ENCODE measurements around the gene ELAVL2.

ELAVL2 gene

DNA sequence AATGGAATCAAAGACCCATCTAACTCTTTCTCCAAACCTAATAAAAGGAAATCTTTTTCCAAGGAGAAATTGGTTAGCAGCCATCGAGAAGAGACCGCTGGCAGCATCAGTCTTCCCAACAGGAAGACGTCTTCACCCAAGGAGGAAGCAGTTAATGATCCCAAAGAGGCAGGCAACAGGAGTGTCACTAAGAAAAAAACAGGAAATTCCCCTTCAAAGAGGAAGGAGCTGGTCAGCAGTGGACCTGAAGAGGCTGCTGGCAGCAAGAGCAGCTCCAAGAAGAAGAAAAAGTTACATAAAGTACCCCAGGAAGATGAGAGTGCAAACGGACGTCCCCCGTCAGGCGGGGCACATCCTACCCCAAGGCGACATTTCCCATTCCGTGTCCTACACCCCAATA, 143.7 kb downstream of the ELAVL2 start:
- Histone ChIP-seq H3K36me3 (ENCODE audit: control insufficient read depth, insufficient read depth, low read length) (peaks cover 2% of the 10 kb centered on the region; the same call in 1 of the 2 replicates), H3K27ac (ENCODE audit: low read depth, low read length) (no peak overlapping the region; the same call in 1 of the 2 replicates)

DNA sequence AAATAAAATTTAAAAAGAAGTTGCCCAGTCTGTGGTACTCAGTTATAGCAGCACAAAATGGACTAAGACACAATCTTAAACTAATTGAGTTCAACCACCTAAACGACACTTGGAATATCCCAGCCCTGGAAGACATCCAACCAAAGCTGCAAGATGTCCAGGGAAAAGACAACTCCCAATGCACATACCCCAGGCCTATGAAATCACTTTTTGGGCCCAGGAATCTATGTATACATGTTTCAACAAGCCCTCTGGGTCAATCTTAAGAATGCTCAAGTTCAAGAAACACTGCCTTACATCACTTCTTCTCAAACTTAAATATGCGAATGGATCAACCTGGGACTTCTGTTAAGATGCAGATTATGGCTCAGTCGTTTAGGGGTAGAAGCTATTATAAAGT, 148.6 kb downstream of the ELAVL2 start:
- peaks cover 2% of the 10 kb centered on the region for H3K4me1 ChIP-seq (ENCODE audit: control insufficient read depth, insufficient read depth, low read length)
- H3K4me3 ChIP-seq (ENCODE audit: low read depth, low read length): no peak overlapping the region
- no peaks in the 10 kb centered on the region for H3K27me3 ChIP-seq (ENCODE audit: control insufficient read depth, insufficient read depth, low read length)
- H3K9me3 ChIP-seq (ENCODE audit: control insufficient read depth, insufficient read depth, low read depth, low read length): 0 out of 2 replicates have a peak, but pooled peaks cover 3% of the 10 kb centered on the region
- no peak overlapping the region for H3K9ac ChIP-seq (ENCODE audit: low read length)
- peaks cover 14% of the 10 kb centered on the region; the same call in 1 of the 2 replicates for H3K36me3 ChIP-seq (ENCODE audit: control insufficient read depth, insufficient read depth, low read length)
- no peak overlapping the region for H3K27ac ChIP-seq (ENCODE audit: low read depth, low read length)

More for the DNA sequence above, 143.7 kb downstream of the ELAVL2 start:
- peaks cover 46% of the 10 kb centered on the region for H3K4me1 ChIP-seq (ENCODE audit: control insufficient read depth, insufficient read depth, low read length)
- no peaks in the 10 kb centered on the region for H3K27me3 ChIP-seq (ENCODE audit: control insufficient read depth, insufficient read depth, low read length)
- no peaks in the 10 kb centered on the region for H3K9me3 ChIP-seq (ENCODE audit: control insufficient read depth, insufficient read depth, low read depth, low read length)
- no peak overlapping the region for H3K4me3 ChIP-seq (ENCODE audit: low read depth, low read length)
- no peak overlapping the region for H3K9ac ChIP-seq (ENCODE audit: low read length)

DNA sequence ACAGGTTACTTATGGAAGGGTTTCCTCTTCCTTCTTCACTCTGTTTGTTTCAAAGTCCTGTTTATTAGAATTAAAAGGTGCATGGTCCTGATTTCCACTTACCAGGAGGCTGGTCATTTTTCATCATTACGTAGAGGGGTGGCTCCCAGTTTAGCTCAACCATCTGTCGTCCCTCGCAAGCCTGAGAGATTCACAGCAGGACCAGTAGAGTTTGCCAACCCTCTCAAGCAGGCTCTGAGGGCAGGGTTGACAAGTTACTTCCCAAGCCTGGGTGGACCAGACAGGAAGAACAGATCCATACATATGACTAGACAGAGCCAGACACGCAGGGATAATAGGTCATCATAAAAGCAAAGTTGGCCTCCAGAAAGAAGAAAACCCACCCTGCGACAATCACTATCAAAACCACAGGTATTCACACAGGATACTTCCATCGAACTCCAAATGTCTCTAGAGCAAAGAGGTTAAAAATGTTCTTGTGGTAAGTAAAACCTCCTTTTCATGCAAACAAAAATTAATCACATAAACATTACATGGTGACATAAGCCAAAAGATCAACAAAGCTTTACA, 151.9 kb downstream of the ELAVL2 start:
- H3K9me3 ChIP-seq (ENCODE audit: control insufficient read depth, insufficient read depth, low read depth, low read length): 0 out of 2 replicates have a peak, but pooled peaks cover 3% of the 10 kb centered on the region
- no peaks in the 10 kb centered on the region; the same call in 1 of the 2 replicates for H3K4me1 ChIP-seq (ENCODE audit: control insufficient read depth, insufficient read depth, low read length)
- H3K4me3 ChIP-seq (ENCODE audit: low read depth, low read length): no peak overlapping the region
- peaks cover 14% of the 10 kb centered on the region; the same call in 1 of the 2 replicates for H3K36me3 ChIP-seq (ENCODE audit: control insufficient read depth, insufficient read depth, low read length)
- H3K27me3 ChIP-seq (ENCODE audit: control insufficient read depth, insufficient read depth, low read length): no peaks in the 10 kb centered on the region
- H3K27ac ChIP-seq (ENCODE audit: low read depth, low read length): no peak overlapping the region
- H3K9ac ChIP-seq (ENCODE audit: low read length): no peak overlapping the region

DNA sequence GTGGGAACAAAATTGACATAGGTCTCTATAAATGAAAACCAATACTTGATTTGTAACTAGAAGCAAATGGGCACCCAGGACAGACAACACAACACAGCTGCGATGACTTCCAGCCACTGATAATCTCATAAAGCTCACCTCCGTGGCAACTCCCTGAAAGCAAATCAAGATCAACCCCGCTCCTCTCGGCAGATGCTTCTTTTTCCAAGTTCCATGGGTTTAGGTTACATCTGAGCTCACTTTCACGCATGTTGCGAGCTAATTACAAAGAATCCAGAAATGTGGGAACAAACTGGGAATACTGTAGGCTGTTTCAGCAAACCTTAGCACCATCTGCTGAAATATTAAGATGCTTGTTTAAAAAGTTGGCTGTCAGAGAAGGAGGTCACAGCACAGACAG, 153.9 kb downstream of the ELAVL2 start:
- H3K4me1 ChIP-seq (ENCODE audit: control insufficient read depth, insufficient read depth, low read length): no peaks in the 10 kb centered on the region
- H3K27me3 ChIP-seq (ENCODE audit: control insufficient read depth, insufficient read depth, low read length): no peaks in the 10 kb centered on the region
- peaks cover 16% of the 10 kb centered on the region; the same call in 1 of the 2 replicates for H3K36me3 ChIP-seq (ENCODE audit: control insufficient read depth, insufficient read depth, low read length)
- no peak overlapping the region for H3K9ac ChIP-seq (ENCODE audit: low read length)
- no peak overlapping the region for H3K27ac ChIP-seq (ENCODE audit: low read depth, low read length)
- H3K4me3 ChIP-seq (ENCODE audit: low read depth, low read length): no peak overlapping the region
- H3K9me3 ChIP-seq (ENCODE audit: control insufficient read depth, insufficient read depth, low read depth, low read length): 0 out of 2 replicates have a peak, but pooled peaks cover 3% of the 10 kb centered on the region

DNA sequence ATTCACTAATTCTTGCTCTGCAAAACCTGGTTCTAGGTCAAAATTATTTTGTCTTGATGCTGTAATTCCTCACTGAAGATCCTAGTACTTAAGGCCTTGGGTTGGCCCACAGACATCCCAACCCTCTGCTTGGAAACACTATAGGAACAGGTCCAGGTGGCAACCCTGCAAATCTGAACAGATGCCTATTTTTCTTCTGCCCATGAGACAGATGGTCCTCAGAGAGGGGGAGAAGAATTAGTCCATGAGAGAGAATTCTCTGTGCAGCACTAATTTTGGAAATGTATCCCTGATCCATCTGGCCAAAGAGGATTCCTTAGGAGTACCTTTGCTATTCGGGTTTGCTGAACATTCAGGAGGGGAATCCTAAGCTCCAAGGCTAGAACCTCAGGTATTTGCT, 156.3 kb downstream of the ELAVL2 start:
- H3K9ac ChIP-seq (ENCODE audit: low read length): no peak overlapping the region
- 0 out of 2 replicates have a peak, but pooled peaks cover 2% of the 10 kb centered on the region for H3K4me1 ChIP-seq (ENCODE audit: control insufficient read depth, insufficient read depth, low read length)
- H3K4me3 ChIP-seq (ENCODE audit: low read depth, low read length): no peak overlapping the region
- H3K27me3 ChIP-seq (ENCODE audit: control insufficient read depth, insufficient read depth, low read length): no peaks in the 10 kb centered on the region
- no peak overlapping the region for H3K27ac ChIP-seq (ENCODE audit: low read depth, low read length)
- H3K36me3 ChIP-seq (ENCODE audit: control insufficient read depth, insufficient read depth, low read length): peaks cover 10% of the 10 kb centered on the region; the same call in 1 of the 2 replicates
- no peaks in the 10 kb centered on the region for H3K9me3 ChIP-seq (ENCODE audit: control insufficient read depth, insufficient read depth, low read depth, low read length)

DNA sequence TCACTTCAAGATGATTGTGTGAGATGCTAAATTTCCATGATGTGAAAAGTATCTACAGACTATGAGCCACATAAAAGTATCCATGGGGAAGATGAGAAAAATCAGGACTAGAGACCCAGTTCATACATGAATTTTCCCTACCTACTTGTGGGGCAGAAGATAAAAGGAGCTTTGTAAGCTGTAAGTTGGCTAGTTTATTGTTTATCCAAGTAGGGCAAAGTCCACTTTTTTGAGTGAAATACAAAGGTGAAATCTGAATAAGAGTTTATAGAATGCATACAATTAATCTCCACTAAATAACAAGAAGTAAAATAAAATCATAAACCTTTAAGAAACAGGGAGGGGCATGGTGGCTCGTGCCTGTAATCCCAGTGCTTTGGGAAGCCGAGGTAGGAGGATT, 160.4 kb downstream of the ELAVL2 start:
- Histone ChIP-seq H3K9me3 (ENCODE audit: control insufficient read depth, insufficient read depth, low read depth, low read length) (no peaks in the 10 kb centered on the region), H3K4me1 (ENCODE audit: control insufficient read depth, insufficient read depth, low read length) (0 out of 2 replicates have a peak, but pooled peaks cover 2% of the 10 kb centered on the region), H3K4me3 (ENCODE audit: low read depth, low read length) (no peak overlapping the region), H3K9ac (ENCODE audit: low read length) (no peak overlapping the region), H3K27me3 (ENCODE audit: control insufficient read depth, insufficient read depth, low read length) (no peaks in the 10 kb centered on the region), H3K27ac (ENCODE audit: low read depth, low read length) (no peak overlapping the region), H3K36me3 (ENCODE audit: control insufficient read depth, insufficient read depth, low read length) (peaks cover 12% of the 10 kb centered on the region; the same call in 1 of the 2 replicates)

DNA sequence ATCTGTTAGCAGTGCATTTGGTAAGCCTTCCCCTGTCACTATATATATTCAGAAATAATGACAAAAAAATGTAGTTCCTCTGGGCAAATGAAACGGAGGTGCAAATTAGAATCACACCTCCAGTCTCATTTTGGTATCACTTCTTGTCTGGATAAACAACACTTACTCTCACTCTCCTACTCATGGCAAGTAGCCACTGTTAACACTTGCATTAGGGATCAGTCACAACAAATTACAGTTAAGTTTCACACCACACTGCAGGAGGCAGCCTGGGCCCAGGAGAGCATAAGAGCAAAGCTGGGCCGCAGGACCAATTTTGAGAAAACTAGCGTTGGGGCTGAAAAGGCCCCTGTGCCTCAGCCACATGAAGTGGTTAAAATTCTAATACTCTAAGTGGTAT, 161.0 kb downstream of the ELAVL2 start:
- no peak overlapping the region for H3K27ac ChIP-seq (ENCODE audit: low read depth, low read length)
- peaks cover 3% of the 10 kb centered on the region for H3K4me1 ChIP-seq (ENCODE audit: control insufficient read depth, insufficient read depth, low read length)
- H3K9me3 ChIP-seq (ENCODE audit: control insufficient read depth, insufficient read depth, low read depth, low read length): no peaks in the 10 kb centered on the region
- H3K27me3 ChIP-seq (ENCODE audit: control insufficient read depth, insufficient read depth, low read length): no peaks in the 10 kb centered on the region
- H3K36me3 ChIP-seq (ENCODE audit: control insufficient read depth, insufficient read depth, low read length): peaks cover 12% of the 10 kb centered on the region; the same call in 1 of the 2 replicates
- no peak overlapping the region for H3K9ac ChIP-seq (ENCODE audit: low read length)
- no peak overlapping the region for H3K4me3 ChIP-seq (ENCODE audit: low read depth, low read length)

DNA sequence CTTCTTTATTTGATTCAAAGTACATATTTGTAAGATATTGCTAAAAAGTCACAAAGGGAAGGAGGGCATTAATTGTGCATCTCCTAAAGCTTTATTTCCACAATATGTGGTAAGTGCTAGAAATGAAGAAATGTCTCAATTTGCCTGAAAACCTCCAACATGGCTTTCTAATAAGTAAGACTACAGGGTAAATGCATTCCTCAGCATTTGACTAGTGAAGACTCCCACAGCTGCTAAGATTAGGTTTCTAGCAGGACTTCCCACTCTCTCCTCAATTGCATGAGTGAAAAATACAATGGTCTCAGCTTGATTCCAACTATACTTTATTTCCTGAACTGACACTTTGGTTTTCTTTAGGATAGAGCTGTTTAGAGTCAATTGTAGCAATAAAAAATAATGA, 162.1 kb downstream of the ELAVL2 start:
- H3K4me3 ChIP-seq (ENCODE audit: low read depth, low read length): no peak overlapping the region
- H3K9me3 ChIP-seq (ENCODE audit: control insufficient read depth, insufficient read depth, low read depth, low read length): no peaks in the 10 kb centered on the region
- H3K36me3 ChIP-seq (ENCODE audit: control insufficient read depth, insufficient read depth, low read length): peaks cover 12% of the 10 kb centered on the region; the same call in 1 of the 2 replicates
- no peak overlapping the region for H3K9ac ChIP-seq (ENCODE audit: low read length)
- H3K4me1 ChIP-seq (ENCODE audit: control insufficient read depth, insufficient read depth, low read length): peaks cover 14% of the 10 kb centered on the region
- H3K27me3 ChIP-seq (ENCODE audit: control insufficient read depth, insufficient read depth, low read length): no peaks in the 10 kb centered on the region
- H3K27ac ChIP-seq (ENCODE audit: low read depth, low read length): no peak overlapping the region

DNA sequence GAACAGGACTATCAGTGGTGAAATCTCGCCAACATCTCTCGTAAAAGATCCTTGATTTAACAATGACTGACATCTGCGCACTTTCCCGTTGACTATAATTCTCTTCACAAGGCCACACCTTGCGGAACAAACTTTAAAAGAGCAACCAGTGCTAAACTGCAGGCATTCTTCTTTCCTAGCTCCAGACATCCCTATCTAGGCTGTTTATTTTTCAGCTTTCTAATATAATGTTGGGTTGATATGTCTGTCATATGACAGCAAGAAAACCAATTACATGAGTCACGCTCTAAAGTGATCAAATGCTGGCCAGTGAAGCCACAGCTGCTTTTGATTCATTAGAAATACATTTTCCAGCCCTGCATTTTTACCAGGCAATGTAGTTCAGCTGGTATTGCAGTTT, 162.5 kb downstream of the ELAVL2 start:
- peaks cover 18% of the 10 kb centered on the region for H3K4me1 ChIP-seq (ENCODE audit: control insufficient read depth, insufficient read depth, low read length)
- H3K27ac ChIP-seq (ENCODE audit: low read depth, low read length): no peak overlapping the region
- no peaks in the 10 kb centered on the region for H3K27me3 ChIP-seq (ENCODE audit: control insufficient read depth, insufficient read depth, low read length)
- H3K9me3 ChIP-seq (ENCODE audit: control insufficient read depth, insufficient read depth, low read depth, low read length): no peaks in the 10 kb centered on the region
- H3K36me3 ChIP-seq (ENCODE audit: control insufficient read depth, insufficient read depth, low read length): peaks cover 12% of the 10 kb centered on the region; the same call in 1 of the 2 replicates
- H3K4me3 ChIP-seq (ENCODE audit: low read depth, low read length): no peak overlapping the region
- no peak overlapping the region for H3K9ac ChIP-seq (ENCODE audit: low read length)

DNA sequence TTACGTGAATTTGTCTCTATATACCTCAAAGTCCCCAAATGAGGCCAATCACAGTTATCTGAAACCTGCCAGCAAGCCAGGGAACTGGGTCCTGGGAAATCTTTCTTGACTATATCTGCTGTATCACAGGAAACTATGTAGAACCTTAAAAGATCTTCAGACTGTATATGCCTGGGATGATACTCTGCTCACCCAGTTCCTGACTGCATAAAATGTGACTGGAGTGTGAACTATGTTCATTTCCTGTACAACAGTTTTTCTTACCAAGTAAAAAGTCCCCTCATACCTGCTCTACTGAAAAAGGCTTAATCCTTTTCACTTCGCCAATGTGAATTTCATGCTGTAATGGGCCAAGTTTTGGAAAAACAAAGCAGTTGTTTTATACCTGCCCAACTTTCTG, 162.9 kb downstream of the ELAVL2 start:
- Histone ChIP-seq H3K36me3 (ENCODE audit: control insufficient read depth, insufficient read depth, low read length) (peaks cover 12% of the 10 kb centered on the region; the same call in 1 of the 2 replicates), H3K4me1 (ENCODE audit: control insufficient read depth, insufficient read depth, low read length) (peaks cover 18% of the 10 kb centered on the region), H3K27me3 (ENCODE audit: control insufficient read depth, insufficient read depth, low read length) (no peaks in the 10 kb centered on the region), H3K4me3 (ENCODE audit: low read depth, low read length) (no peak overlapping the region), H3K9me3 (ENCODE audit: control insufficient read depth, insufficient read depth, low read depth, low read length) (no peaks in the 10 kb centered on the region), H3K27ac (ENCODE audit: low read depth, low read length) (no peak overlapping the region), H3K9ac (ENCODE audit: low read length) (no peak overlapping the region)

DNA sequence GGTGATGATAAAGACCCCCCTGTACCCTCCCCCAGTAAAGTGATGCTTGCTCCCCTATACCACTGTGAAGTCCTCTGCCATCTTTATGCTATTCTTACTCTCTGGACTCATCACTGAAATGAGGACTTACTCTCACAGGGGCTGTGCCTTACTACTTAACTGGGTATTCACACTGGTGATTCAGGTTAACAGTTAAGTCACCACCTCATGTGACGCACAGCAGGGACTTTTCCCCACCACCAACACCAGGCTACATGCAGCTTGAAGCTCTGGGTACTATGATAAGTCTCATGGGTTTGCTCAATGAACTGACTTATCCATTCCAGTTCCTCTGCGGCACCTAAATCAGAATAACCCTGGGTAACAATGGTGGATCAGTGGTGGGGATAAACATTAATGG, 163.7 kb downstream of the ELAVL2 start:
- no peaks in the 10 kb centered on the region for H3K27me3 ChIP-seq (ENCODE audit: control insufficient read depth, insufficient read depth, low read length)
- no peak overlapping the region for H3K9ac ChIP-seq (ENCODE audit: low read length)
- H3K36me3 ChIP-seq (ENCODE audit: control insufficient read depth, insufficient read depth, low read length): peaks cover 18% of the 10 kb centered on the region; the same call in 1 of the 2 replicates
- H3K4me3 ChIP-seq (ENCODE audit: low read depth, low read length): no peak overlapping the region
- H3K4me1 ChIP-seq (ENCODE audit: control insufficient read depth, insufficient read depth, low read length): peaks cover 18% of the 10 kb centered on the region
- no peaks in the 10 kb centered on the region for H3K9me3 ChIP-seq (ENCODE audit: control insufficient read depth, insufficient read depth, low read depth, low read length)
- no peak overlapping the region for H3K27ac ChIP-seq (ENCODE audit: low read depth, low read length)

Data from HUES6 (cell line).